Karpas-422 (cell line): Measurements from ENCODE around the gene RUNX1. TPM values are rescaled to one million over a fixed set of nuclear protein-coding genes. Genes with fewer than 3 reads are reported as not detected.

Source experiments
- DNase-seq: peaks from one replicate; pipeline ENCODE4 v3.0.0-alpha.2; 2015
- H2AFZ ChIP-seq: fragments of 200-600 bp; sonication (generic); 2 replicates; pipeline ENCODE4 v1.6.1; 2014; ENCODE audit warnings: antibody characterized with exemption, low read length, mixed read lengths
- H3K27ac ChIP-seq: fragments of 200-600 bp; sonication (generic); 2 replicates; pipeline ENCODE4 v1.5.1; 2014; ENCODE audit warnings: mild to moderate bottlenecking, low read length, moderate library complexity
- H3K27me3 ChIP-seq: fragments of 200-600 bp; sonication (generic); 2 replicates; pipeline ENCODE4 v1.6.1; 2014; ENCODE audit warnings: low read length, mixed read lengths
- H3K36me3 ChIP-seq: fragments of 200-600 bp; sonication (generic); 2 replicates; pipeline ENCODE4 v1.6.1; 2014; ENCODE audit warnings: low read length, mixed read lengths; ENCODE audit not compliant: insufficient read depth
- H3K4me1 ChIP-seq: fragments of 200-600 bp; sonication (generic); 2 replicates; pipeline ENCODE4 v1.6.1; 2014; ENCODE audit warnings: mild to moderate bottlenecking, low read length, mixed read lengths
- H3K4me2 ChIP-seq: fragments of 200-600 bp; sonication (generic); 2 replicates; pipeline ENCODE4 v1.6.1; 2014; ENCODE audit warnings: low read length, low read depth, mild to moderate bottlenecking; ENCODE audit not compliant: poor library complexity, severe bottlenecking
- H3K4me3 ChIP-seq: fragments of 200-600 bp; sonication (generic); 2 replicates; pipeline ENCODE4 v1.5.1; 2014; ENCODE audit warnings: mild to moderate bottlenecking, antibody characterized with exemption, low read length, mixed read lengths
- H3K79me2 ChIP-seq: fragments of 200-600 bp; sonication (generic); 2 replicates; pipeline ENCODE4 v1.6.1; 2014; ENCODE audit warnings: mild to moderate bottlenecking, low read length, mixed read lengths
- H3K9ac ChIP-seq: fragments of 200-600 bp; sonication (generic); 2 replicates; pipeline ENCODE4 v1.6.0; 2014; ENCODE audit warnings: low read length
- H3K9me2 ChIP-seq: fragments of 200-600 bp; sonication (generic), shearing (Covaris generic); replicated peaks from 2 replicates; pipeline ENCODE4 v1.6.0; 2014; ENCODE audit warnings: mild to moderate bottlenecking, low read length, moderate library complexity; ENCODE audit not compliant: insufficient read depth
- H3K9me3 ChIP-seq: fragments of 300-700, 200-600 bp; sonication (generic); 2 replicates; pipeline ENCODE4 v1.6.1; 2014; ENCODE audit warnings: low read length, mixed read lengths
- H4K20me1 ChIP-seq: fragments of 200-600 bp; sonication (generic); 2 replicates; pipeline ENCODE4 v1.6.1; 2014; ENCODE audit warnings: mild to moderate bottlenecking, antibody characterized with exemption, low read length, low read depth; ENCODE audit not compliant: insufficient read depth
- total RNA-seq: library from RNA; depleted of rRNA; stranded (reverse); fragments of >200 nt; shearing (Covaris generic); gene quantifications from 2 replicates; pipeline ENCODE4 v1.2.3, GENCODE V29; 2014; ENCODE audit warnings: low replicate concordance

The RUNX1 gene
- total RNA-seq, 1 experiment from 2014 or later = 20.5 TPM

DNA sequence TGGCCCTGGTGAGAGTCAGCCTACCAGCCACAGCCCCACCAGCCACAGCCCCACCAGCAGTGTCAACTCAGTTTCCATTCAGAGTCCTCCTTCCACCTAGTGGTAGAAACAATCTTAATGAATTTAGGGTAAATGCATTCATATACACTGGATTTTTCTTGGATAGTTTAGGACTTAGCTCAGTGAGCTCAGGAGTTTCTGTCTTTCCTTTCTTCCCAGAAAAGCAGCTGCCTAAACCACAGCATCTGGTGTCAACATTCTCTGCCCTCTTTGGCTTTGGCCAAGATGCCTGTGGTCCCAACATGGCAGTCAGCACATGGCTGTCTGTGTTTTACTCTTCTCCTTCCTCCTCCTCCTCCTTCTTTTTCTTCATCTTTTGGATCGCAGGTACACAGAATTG is 286.3 kb downstream of the RUNX1 start:
- Histone ChIP-seq H3K9me3 (no peaks in the 10 kb centered on the region), H3K4me3 (no peak overlapping the region), H3K27me3 (no peaks in the 10 kb centered on the region), H3K9me2 (no peaks in the 10 kb centered on the region), H3K27ac (no peak overlapping the region), H3K4me1 (no peaks in the 10 kb centered on the region), H3K36me3 (no peaks in the 10 kb centered on the region), H3K79me2 (no peaks in the 10 kb centered on the region), H4K20me1 (no peaks in the 10 kb centered on the region), H3K4me2 (no peak overlapping the region), H2AFZ (no peak overlapping the region), H3K9ac (no peak overlapping the region)
- no peak for DNase-seq

DNA sequence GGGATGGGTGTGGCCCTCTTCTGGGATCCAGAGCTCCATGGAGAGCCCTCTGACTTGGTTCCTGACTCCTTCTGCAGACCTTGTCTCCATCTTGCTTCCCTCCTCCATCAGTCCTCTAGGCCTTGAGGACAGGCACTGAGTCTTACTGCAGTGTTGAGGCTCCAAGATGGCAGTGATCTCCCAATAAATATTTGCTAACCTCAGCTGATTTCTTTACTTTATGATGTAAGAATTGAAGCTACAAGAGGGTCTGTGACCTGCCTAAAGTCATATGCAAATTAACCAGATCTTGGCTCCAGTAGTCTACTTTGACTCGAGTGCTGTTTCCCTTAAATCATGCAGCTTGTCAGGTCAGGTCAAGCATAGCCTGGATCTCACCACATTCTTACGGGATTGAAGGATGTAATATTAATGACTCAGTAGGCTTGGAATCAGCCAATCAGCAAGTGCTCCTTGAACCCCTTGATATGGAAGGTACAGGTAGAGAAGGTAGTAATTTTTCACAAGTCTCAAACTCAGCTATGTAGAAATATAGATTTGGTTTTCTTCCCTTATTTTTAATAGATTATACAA is 287.3 kb downstream of the RUNX1 start:
- Histone ChIP-seq H3K4me3 (no peak overlapping the region), H3K4me2 (no peak overlapping the region), H3K4me1 (no peaks in the 10 kb centered on the region), H3K27me3 (no peaks in the 10 kb centered on the region), H3K9me2 (no peaks in the 10 kb centered on the region), H3K79me2 (no peaks in the 10 kb centered on the region), H3K9ac (no peak overlapping the region), H4K20me1 (no peaks in the 10 kb centered on the region), H3K36me3 (no peaks in the 10 kb centered on the region), H3K27ac (no peak overlapping the region), H2AFZ (no peak overlapping the region), H3K9me3 (no peaks in the 10 kb centered on the region)
- no peak for DNase-seq

- no peak overlapping the region for H3K27ac ChIP-seq
- H4K20me1 ChIP-seq = no peaks in the 10 kb centered on the region
Observed at GRCh38 chr21:34754690-34755647, 294.1 kb downstream of the RUNX1 start.

GRCh38 chr21:34748862-34749261 is 300.2 kb downstream of the RUNX1 start:
- no peak for DNase-seq
- Histone ChIP-seq H3K27me3 (no peaks in the 10 kb centered on the region), H3K79me2 (no peaks in the 10 kb centered on the region), H3K36me3 (no peaks in the 10 kb centered on the region), H3K4me1 (no peaks in the 10 kb centered on the region), H3K4me2 (no peak overlapping the region), H3K9ac (no peak overlapping the region), H3K27ac (no peak overlapping the region), H3K4me3 (no peak overlapping the region), H4K20me1 (no peaks in the 10 kb centered on the region), H2AFZ (no peak overlapping the region), H3K9me2 (no peaks in the 10 kb centered on the region), H3K9me3 (no peaks in the 10 kb centered on the region)

More at GRCh38 chr21:34754690-34755647, 294.1 kb downstream of the RUNX1 start:
- no peak overlapping the region for H2AFZ ChIP-seq
- DNase-seq = no peak
- no peaks in the 10 kb centered on the region for H3K27me3 ChIP-seq
- no peaks in the 10 kb centered on the region for H3K36me3 ChIP-seq
- H3K9me2 ChIP-seq = no peaks in the 10 kb centered on the region
- no peak overlapping the region for H3K4me2 ChIP-seq
- H3K4me1 ChIP-seq = no peaks in the 10 kb centered on the region
- H3K79me2 ChIP-seq = no peaks in the 10 kb centered on the region
- H3K9ac ChIP-seq = no peak overlapping the region
- no peak overlapping the region for H3K4me3 ChIP-seq
- H3K9me3 ChIP-seq = no peaks in the 10 kb centered on the region

DNA sequence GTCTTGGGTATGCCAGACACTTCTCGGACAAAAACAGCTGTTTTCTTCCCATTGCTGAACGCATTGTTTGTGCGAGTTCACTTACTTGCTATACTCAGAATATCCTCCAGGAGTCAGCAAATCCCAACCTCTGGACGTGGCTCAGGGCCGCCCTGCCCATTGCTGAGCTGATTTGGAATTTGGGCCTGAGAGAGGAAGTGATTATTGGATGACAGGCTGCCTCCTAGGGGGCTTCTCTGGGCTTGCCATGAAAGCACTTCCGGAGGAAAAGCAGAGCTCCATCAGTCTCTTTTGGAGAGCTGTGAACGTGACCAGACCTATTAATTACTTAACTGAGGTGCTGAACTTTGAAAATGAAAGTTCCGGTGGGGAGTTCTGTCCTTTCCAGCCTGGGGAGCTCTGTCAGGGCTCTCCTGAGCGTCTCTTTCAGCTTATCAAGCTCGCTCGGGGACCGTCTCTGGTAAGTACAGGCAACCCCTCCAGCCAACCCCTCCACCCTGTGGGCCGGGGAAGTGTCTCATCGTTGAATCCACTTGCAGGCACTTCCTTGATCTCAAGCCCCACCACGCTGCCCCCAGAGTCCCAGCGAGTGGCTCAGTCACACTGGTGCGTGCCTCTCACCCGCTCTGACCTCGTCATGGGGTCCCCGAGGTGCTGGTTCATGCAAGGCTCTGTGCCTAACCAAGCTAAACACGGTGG is 303.4 kb downstream of the RUNX1 start:
- Histone ChIP-seq H3K79me2 (no peaks in the 10 kb centered on the region), H3K9me2 (no peaks in the 10 kb centered on the region), H3K9me3 (no peaks in the 10 kb centered on the region), H3K36me3 (no peaks in the 10 kb centered on the region), H3K27ac (no peak overlapping the region), H3K9ac (no peak overlapping the region), H3K4me3 (no peak overlapping the region), H3K4me2 (no peak overlapping the region), H3K27me3 (no peaks in the 10 kb centered on the region), H2AFZ (no peak overlapping the region), H3K4me1 (no peaks in the 10 kb centered on the region), H4K20me1 (no peaks in the 10 kb centered on the region)
- DNase-seq = peak; percentile 85

- no peak overlapping the region for H3K4me3 ChIP-seq
- no peak for DNase-seq
- no peaks in the 10 kb centered on the region for H3K9me2 ChIP-seq
- no peaks in the 10 kb centered on the region for H3K79me2 ChIP-seq
- H3K4me2 ChIP-seq = no peak overlapping the region
- no peaks in the 10 kb centered on the region for H3K9me3 ChIP-seq
- H3K27me3 ChIP-seq = no peaks in the 10 kb centered on the region
- H3K4me1 ChIP-seq = no peaks in the 10 kb centered on the region
- H3K36me3 ChIP-seq = no peaks in the 10 kb centered on the region
- H2AFZ ChIP-seq = no peak overlapping the region
- no peak overlapping the region for H3K9ac ChIP-seq
- H4K20me1 ChIP-seq = no peaks in the 10 kb centered on the region
- no peak overlapping the region for H3K27ac ChIP-seq
Observed at GRCh38 chr21:34744801-34745200, 304.3 kb downstream of the RUNX1 start.

DNA sequence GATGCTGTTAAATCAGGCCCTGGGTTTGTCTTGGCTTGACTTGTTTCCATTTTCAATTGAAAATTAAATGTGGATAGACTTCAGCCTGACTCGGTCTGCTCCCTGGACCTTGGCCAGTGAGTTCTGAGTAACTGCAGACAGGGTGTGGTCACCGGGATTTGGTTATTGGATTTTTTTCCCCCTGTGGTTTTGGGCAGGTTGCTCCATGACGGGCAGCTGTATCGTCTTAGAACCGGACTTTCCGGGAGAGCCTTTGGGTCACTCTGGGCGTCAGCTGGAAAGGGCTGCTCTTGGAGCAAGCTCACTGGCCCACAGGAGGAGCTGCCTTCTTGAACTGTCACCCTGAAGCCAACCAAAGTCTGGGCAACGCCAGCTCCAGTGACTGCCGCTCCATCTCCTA is 305.3 kb downstream of the RUNX1 start:
- H3K79me2 ChIP-seq = no peaks in the 10 kb centered on the region
- no peaks in the 10 kb centered on the region for H3K36me3 ChIP-seq
- DNase-seq = no peak
- H3K4me2 ChIP-seq = no peak overlapping the region
- no peaks in the 10 kb centered on the region for H3K9me2 ChIP-seq
- no peak overlapping the region for H3K9ac ChIP-seq
- no peak overlapping the region for H2AFZ ChIP-seq
- H3K4me3 ChIP-seq = no peak overlapping the region
- no peaks in the 10 kb centered on the region for H3K9me3 ChIP-seq
- H4K20me1 ChIP-seq = no peaks in the 10 kb centered on the region
- H3K4me1 ChIP-seq = no peaks in the 10 kb centered on the region
- H3K27ac ChIP-seq = no peak overlapping the region
- no peaks in the 10 kb centered on the region for H3K27me3 ChIP-seq

GRCh38 chr21:34743285-34743684 is 305.8 kb downstream of the RUNX1 start:
- DNase-seq = no peak
- Histone ChIP-seq H3K27ac (no peak overlapping the region), H3K9me3 (no peaks in the 10 kb centered on the region), H2AFZ (no peak overlapping the region), H3K4me3 (no peak overlapping the region), H3K79me2 (no peaks in the 10 kb centered on the region), H3K9me2 (no peaks in the 10 kb centered on the region), H4K20me1 (no peaks in the 10 kb centered on the region), H3K9ac (no peak overlapping the region), H3K4me1 (no peaks in the 10 kb centered on the region), H3K36me3 (no peaks in the 10 kb centered on the region), H3K4me2 (no peak overlapping the region), H3K27me3 (no peaks in the 10 kb centered on the region)
